ENCODE results near the gene SCGB3A1. TPM values are rescaled to one million over a fixed set of nuclear protein-coding genes. Genes with fewer than 3 reads are reported as not detected.

The SCGB3A1 gene
- total and polyA plus RNA-seq, 10 donors: 1.7 to 12.1 (median 7.1) TPM; not detected in 1

GRCh38 chr5:180580681-180581080 is 10.6 kb downstream of the SCGB3A1 start:
- intact Hi-C loops (cut with DNase I; ENCODE audit: low total_unique reads): no loop called here
- peaks cover 0 to 35% (median 13%) of the 10 kb centered on the region in 6 donors for H3K36me3 ChIP-seq
- H3K4me3 ChIP-seq: no peak overlapping the region
- no peaks in the 10 kb centered on the region for H3K27me3 ChIP-seq (replicated peaks in 1 of 7)
- TF ChIP-seq POLR2AphosphoS5 (IDR thresholded peaks at IDR 0.05): no peak
- no peak for TF ChIP-seq POLR2A (IDR thresholded peaks at IDR 0.05)
- no peak for TF ChIP-seq CTCF (IDR thresholded peaks at IDR 0.05 in 8 of 11, conservative IDR thresholded peaks at IDR 0.05 in 3 of 11)
- peaks cover 0 to 15% (median 5%) of the 10 kb centered on the region in 8 donors for H3K9me3 ChIP-seq
- DNase-seq: no peak
- no peaks in the 10 kb centered on the region for H3K4me1 ChIP-seq
- WGBS, 5 donors: 88 to 90% (median 89%) methylated on average over 6 of the region's 6 CpGs
- no peak overlapping the region for H3K27ac ChIP-seq

DNA sequence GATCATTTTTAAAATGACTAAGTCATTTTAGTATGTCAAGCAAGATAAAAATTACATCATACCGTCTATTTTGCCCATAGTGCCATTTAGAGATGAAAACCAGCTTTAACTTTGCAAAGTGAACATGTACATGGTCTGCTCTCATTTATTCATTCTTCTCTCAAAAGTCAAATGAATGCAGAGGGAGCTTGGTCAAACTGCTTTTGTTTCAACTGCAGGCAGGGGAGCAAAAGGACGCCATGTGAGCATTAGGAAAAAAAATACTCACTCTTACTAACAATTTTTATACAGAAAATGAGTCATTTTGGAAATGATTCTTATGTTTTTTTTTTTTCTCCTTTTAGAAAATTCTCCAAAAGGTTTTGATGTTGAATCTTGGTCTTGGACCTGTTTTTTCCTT is 15.7 kb downstream of the SCGB3A1 start:
- TF ChIP-seq CTCF (IDR thresholded peaks at IDR 0.05 in 8 of 11, conservative IDR thresholded peaks at IDR 0.05 in 3 of 11) (no peak), POLR2A (IDR thresholded peaks at IDR 0.05) (no peak), POLR2AphosphoS5 (IDR thresholded peaks at IDR 0.05) (no peak)
- Histone ChIP-seq H3K27me3 (replicated peaks in 1 of 7) (no peaks in the 10 kb centered on the region), H3K27ac (no peak overlapping the region), H3K4me1 (no peaks in the 10 kb centered on the region), H3K4me3 (no peak overlapping the region), H3K9me3 (no peaks in the 10 kb centered on the region), H3K36me3 (peaks cover 0 to 86% (median 40%) of the 10 kb centered on the region in 6 donors)
- 83 to 94% (median 86%) methylated on average over 2 of the region's 2 CpGs for WGBS, 5 donors
- no peak for DNase-seq
- intact Hi-C loops (cut with DNase I; ENCODE audit: low total_unique reads): no loop called here

DNA sequence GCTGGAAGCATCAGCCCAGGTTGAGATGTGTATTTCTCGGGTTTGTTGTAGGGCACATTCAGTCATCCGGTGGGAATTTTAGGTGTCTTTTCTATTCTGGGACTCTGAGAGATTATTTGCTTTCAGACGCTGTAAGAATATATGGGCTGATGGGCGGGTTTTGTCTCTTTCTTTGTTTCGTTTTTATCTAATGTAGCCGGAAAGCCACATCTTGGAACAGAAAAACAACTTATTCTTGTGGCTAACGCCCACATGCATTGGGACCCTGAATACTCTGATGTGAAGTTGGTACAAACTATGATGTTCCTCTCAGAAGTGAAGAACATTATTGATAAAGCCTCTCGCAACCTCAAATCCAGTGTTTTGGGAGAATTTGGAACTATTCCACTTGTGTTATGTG is 22.4 kb downstream of the SCGB3A1 start:
- no peak for TF ChIP-seq POLR2AphosphoS5 (IDR thresholded peaks at IDR 0.05)
- TF ChIP-seq CTCF (IDR thresholded peaks at IDR 0.05 in 8 of 11, conservative IDR thresholded peaks at IDR 0.05 in 3 of 11): no peak
- no peak for TF ChIP-seq POLR2A (IDR thresholded peaks at IDR 0.05)
- Histone ChIP-seq H3K4me1 (no peaks in the 10 kb centered on the region), H3K27me3 (replicated peaks in 1 of 7) (no peaks in the 10 kb centered on the region), H3K9me3 (no peaks in the 10 kb centered on the region), H3K27ac (no peak overlapping the region), H3K4me3 (no peak overlapping the region), H3K36me3 (peaks cover 3 to 100% (median 63%) of the 10 kb centered on the region in 6 donors)
- WGBS, 5 donors: 79 to 84% (median 80%) methylated on average over 8 of the region's 8 CpGs
- DNase-seq: no peak
- intact Hi-C loops (cut with DNase I; ENCODE audit: low total_unique reads): no loop called here

DNA sequence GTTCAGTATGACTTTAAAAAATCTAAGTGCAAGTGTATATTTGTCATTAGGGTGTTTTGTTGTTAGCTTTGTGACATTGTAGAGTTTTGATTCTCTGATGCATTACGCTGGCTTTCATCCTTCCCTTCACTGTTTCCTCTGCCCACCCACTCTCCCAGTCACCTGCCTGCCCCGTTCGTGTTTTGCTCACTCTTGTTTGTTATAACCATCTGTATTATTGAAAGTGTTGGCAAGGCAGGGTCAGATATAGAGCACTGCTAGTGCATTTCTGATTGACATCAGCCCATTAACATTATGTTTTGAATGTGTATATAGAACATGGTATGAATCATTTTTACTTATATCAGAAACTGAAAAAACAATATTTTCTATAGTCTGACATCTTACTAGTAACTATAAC is 27.3 kb downstream of the SCGB3A1 start:
- H3K4me3 ChIP-seq: no peak overlapping the region
- H3K36me3 ChIP-seq: peaks cover 3 to 76% (median 37%) of the 10 kb centered on the region in 6 donors
- no peaks in the 10 kb centered on the region for H3K4me1 ChIP-seq
- no peaks in the 10 kb centered on the region for H3K27me3 ChIP-seq (replicated peaks in 1 of 7)
- intact Hi-C loops (cut with DNase I; ENCODE audit: low total_unique reads): no loop called here
- 68 to 87% (median 78%) methylated on average over 3 of the region's 3 CpGs for WGBS, 5 donors
- DNase-seq: no peak
- no peaks in the 10 kb centered on the region for H3K9me3 ChIP-seq
- TF ChIP-seq CTCF (IDR thresholded peaks at IDR 0.05 in 8 of 11, conservative IDR thresholded peaks at IDR 0.05 in 3 of 11): no peak
- TF ChIP-seq POLR2A (IDR thresholded peaks at IDR 0.05): no peak
- no peak for TF ChIP-seq POLR2AphosphoS5 (IDR thresholded peaks at IDR 0.05)
- no peak overlapping the region for H3K27ac ChIP-seq
